IPS-20b (cell line): ENCODE measurements around the gene SGPP2.
"Not testable (repeated sequence)": the region's sequence is repeated elsewhere in the genome, so short reads cannot be mapped to it uniquely, and the experiment has no call there.

Experiments used
- H3K27ac ChIP-seq: one replicate; pipeline ENCODE4 v1.5.1; 2013; ENCODE audit warnings: low read length
- H3K27me3 ChIP-seq: 2 replicates; pipeline ENCODE4 v1.6.1; 2013; ENCODE audit warnings: mild to moderate bottlenecking, low read length, inconsistent platforms; ENCODE audit not compliant: insufficient read depth
- H3K36me3 ChIP-seq: 2 replicates; pipeline ENCODE4 v1.6.1; 2013; ENCODE audit warnings: low read depth, mild to moderate bottlenecking, inconsistent platforms, low read length, moderate library complexity; ENCODE audit not compliant: insufficient read depth
- H3K4me1 ChIP-seq: 2 replicates; pipeline ENCODE4 v1.6.1; 2013; ENCODE audit warnings: mild to moderate bottlenecking, control low read depth, inconsistent platforms, low read length, moderate library complexity; ENCODE audit not compliant: insufficient read depth
- H3K4me3 ChIP-seq: 2 replicates; pipeline ENCODE4 v1.5.1; 2013; ENCODE audit warnings: mild to moderate bottlenecking, low read length, inconsistent platforms
- H3K9ac ChIP-seq: 2 replicates; pipeline ENCODE4 v1.6.1; 2013; ENCODE audit warnings: low read depth, mild to moderate bottlenecking, inconsistent platforms, low read length, moderate library complexity
- H3K9me3 ChIP-seq: 2 replicates; pipeline ENCODE4 v1.6.1; 2013; ENCODE audit warnings: mild to moderate bottlenecking, low read depth, low read length, inconsistent platforms; ENCODE audit not compliant: insufficient read depth

Gene SGPP2

DNA sequence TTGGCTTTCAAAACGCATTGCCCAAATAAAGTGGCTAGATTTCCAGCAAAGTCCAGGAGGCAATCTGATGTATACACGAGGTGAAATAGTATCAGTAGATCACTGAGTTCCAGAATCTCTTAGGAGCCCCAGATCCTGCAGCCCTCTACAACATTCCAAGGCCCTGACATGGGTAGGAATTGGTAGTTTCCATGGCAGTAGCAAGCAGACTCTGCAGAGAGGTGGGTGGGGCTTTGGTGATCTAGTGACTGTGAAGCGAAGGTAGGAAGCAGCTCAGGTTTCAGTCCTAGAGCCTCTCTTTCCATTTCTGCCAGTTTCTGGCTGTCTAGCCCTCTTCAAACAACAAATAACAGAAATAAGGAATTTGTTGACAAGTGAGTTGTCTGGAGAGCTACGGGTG, 13.8 kb upstream of the SGPP2 start:
- peaks cover 4% of the 10 kb centered on the region for H3K4me1 ChIP-seq
- H3K9ac ChIP-seq: no peak overlapping the region
- H3K27ac ChIP-seq: no peak overlapping the region
- H3K4me3 ChIP-seq: peak overlapping the region; percentile 22; the same call in 1 of the 2 replicates
- peaks cover 33% of the 10 kb centered on the region for H3K9me3 ChIP-seq
- H3K36me3 ChIP-seq: no peaks in the 10 kb centered on the region
- no peaks in the 10 kb centered on the region for H3K27me3 ChIP-seq

DNA sequence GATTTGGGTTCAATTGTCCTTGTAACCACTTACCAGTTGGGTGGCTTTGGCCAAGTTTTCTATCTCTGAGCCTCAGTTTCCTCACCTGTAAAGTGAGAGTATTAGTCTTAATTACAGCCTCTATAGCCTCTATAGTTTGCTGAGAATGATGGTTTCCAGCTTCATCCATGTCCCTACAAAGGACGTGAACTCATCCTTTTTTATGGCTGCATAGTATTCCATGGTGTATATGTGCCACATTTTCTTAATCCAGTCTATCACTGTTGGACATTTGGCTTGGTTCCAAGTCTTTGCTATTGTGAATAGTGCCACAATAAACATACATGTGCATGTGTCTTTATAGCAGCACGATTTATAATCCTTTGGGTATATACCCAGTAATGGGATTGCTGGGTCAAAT, 12.0 kb upstream of the SGPP2 start:
- not testable (repeated sequence) for H3K36me3 ChIP-seq, H3K4me3 ChIP-seq, H3K4me1 ChIP-seq, H3K9ac ChIP-seq, H3K27me3 ChIP-seq, H3K27ac ChIP-seq
- peaks cover 37% of the 10 kb centered on the region for H3K9me3 ChIP-seq

DNA sequence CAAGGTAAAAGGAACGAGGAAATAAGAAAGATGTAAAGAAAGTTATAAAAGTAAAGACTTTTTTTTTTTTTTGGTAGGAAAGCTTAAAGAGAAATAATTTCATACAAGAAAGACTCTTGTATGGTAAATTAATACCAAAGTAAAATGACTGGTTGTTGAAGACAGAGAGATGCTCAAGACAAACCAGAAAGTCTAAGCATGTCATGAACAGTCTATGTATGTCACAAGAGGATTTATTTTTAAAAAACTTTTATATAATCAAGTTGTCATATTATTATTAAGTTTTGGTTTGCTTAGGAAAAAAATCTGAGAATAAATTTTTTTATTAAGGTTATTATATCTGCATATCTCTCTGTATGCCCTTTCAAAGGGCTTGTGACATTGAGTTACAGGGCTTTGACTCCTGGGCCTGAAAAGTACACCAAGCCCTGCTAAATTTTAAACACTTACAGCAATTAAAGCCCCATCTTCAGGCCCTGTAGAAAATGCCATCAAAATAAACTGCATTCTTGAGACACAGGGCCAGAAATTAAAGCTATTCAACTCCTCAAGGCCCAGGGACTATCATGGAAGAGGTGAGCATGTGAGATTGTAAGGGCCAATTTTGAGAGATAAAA, 10.9 kb upstream of the SGPP2 start:
- no peak overlapping the region for H3K27ac ChIP-seq
- no peaks in the 10 kb centered on the region for H3K27me3 ChIP-seq
- H3K4me3 ChIP-seq: no peak overlapping the region
- H3K9ac ChIP-seq: no peak overlapping the region
- H3K9me3 ChIP-seq: peaks cover 37% of the 10 kb centered on the region
- peaks cover 4% of the 10 kb centered on the region for H3K4me1 ChIP-seq
- H3K36me3 ChIP-seq: no peaks in the 10 kb centered on the region

DNA sequence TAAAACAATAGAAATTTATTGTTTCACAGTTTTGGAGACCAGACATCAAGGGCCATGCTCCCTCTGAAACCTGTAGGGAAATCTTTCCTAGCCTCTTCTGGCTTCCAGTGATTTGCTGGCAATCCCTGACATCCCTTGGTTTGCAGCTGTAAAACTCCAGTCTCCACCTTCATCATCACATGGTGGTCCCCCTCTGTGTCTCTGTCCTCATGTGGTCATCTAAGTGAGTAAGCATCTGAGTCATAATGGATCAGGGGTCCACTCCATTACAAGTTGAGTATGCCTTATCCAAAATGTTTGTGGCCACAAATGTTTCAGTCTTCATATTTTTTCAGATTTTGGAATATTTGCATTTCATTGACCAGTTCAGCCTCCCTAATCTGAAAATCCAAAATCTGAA, 5.6 kb upstream of the SGPP2 start:
- Histone ChIP-seq H3K4me1 (peaks cover 4% of the 10 kb centered on the region; the same call in 1 of the 2 replicates), H3K27me3 (peaks cover 38% of the 10 kb centered on the region), H3K4me3 (no peak overlapping the region), H3K9ac (no peak overlapping the region), H3K9me3 (peaks cover 20% of the 10 kb centered on the region), H3K36me3 (no peaks in the 10 kb centered on the region), H3K27ac (no peak overlapping the region)

DNA sequence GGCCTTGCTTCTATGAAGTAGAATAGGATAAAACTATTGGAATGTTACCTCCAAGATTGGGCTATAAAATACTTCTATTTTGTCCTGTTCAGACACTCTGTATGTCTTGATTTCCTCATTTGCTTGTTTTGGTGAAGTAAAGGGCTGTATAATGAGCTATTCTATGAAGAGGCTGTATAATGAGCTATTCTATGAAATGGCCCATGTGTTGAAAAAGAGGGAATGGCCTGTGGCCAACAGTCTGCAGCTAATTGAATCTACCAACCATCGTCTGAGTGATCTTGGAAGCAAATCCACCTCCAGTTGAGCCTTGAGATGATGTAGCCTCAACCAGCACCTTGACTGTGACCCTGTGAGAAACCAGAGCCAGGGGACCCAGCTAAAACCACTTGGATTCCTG, 3.8 kb upstream of the SGPP2 start:
- Histone ChIP-seq H3K27ac (no peak overlapping the region), H3K9me3 (peaks cover 4% of the 10 kb centered on the region), H3K4me3 (no peak overlapping the region), H3K27me3 (peaks cover 56% of the 10 kb centered on the region), H3K4me1 (peaks cover 5% of the 10 kb centered on the region; the same call in 1 of the 2 replicates), H3K9ac (no peak overlapping the region), H3K36me3 (no peaks in the 10 kb centered on the region)

DNA sequence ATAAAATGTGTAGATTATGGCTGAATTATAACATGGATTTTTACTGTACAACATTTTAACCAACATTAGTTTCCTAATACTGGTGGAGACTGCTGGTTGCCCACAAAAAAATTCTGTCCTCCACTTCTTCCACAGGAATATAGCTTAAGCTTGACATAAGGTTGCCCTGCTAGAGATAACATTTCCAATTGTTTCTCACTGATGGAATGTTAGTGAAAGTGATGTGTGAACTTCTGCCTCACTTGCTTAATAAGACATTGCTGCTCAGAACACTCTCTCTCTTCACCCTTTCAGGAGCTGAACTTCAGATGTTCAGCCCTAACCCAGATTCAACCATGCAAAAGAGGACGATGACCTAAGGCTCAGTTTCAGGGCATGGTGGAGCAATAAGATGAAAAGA, 2.7 kb upstream of the SGPP2 start:
- H3K4me1 ChIP-seq: peaks cover 5% of the 10 kb centered on the region; the same call in 1 of the 2 replicates
- peaks cover 67% of the 10 kb centered on the region for H3K27me3 ChIP-seq
- H3K9me3 ChIP-seq: no peaks in the 10 kb centered on the region

DNA sequence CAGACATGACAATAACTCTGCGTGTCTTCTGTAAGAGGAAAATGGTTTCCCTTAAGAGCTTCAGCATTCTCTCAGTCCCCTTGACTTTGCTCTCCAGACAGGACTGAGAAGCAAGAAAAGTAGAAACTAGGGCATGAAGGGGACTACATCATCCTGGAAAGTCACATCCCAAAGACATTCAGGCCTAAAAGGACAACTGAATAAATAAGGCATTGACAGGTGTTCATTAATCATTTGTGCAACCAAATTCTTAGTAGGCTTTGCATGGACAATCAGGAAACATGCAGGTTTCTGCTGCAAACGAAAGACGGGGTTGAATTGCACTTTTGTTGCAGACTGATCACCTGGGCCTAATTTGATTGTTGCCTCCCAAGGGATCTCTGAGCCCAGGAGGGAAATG, 1.2 kb upstream of the SGPP2 start:
- H3K27ac ChIP-seq: no peak overlapping the region
- H3K4me1 ChIP-seq: peaks cover 5% of the 10 kb centered on the region; the same call in 1 of the 2 replicates
- H3K9ac ChIP-seq: no peak overlapping the region
- peaks cover 83% of the 10 kb centered on the region for H3K27me3 ChIP-seq
- no peaks in the 10 kb centered on the region for H3K9me3 ChIP-seq
- peak overlapping the region; percentile 73; the same call in 1 of the 2 replicates for H3K4me3 ChIP-seq
- no peaks in the 10 kb centered on the region for H3K36me3 ChIP-seq

More for the DNA sequence above, 2.7 kb upstream of the SGPP2 start:
- H3K27ac ChIP-seq: no peak overlapping the region
- H3K36me3 ChIP-seq: no peaks in the 10 kb centered on the region
- H3K4me3 ChIP-seq: no peak overlapping the region
- no peak overlapping the region for H3K9ac ChIP-seq

DNA sequence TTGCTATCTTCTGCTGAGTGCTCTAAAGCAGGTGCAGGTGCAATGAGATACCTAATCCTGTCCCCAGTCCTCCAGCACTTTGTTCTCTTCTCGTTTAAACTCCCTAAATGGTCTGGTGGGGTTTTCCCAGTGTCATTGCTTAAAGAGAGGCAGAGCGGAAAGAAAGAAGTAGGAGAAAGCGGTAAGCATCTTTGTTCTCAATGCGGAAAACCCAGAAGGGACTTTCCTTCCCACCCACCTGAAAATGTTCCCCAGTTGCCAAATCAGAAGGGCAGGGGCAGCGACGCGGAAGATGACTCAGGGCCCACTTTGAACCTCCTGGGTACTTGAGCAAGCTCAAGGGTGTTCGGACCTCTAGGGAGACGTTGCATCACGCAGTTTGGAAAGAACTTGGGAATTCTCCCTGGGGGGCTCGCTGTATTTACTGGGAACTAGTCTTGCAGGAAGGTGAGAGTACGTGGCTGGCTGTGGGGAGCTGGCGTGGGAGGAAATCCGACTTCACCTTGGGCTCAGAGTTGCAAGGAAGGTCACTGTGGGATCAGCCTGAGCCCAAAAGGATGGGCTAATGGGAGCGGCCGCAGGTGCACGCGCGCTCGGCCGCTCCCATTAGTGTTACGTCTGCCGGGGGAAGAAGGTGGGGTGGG, 589 bp upstream of the SGPP2 start:
- H3K9me3 ChIP-seq: no peaks in the 10 kb centered on the region
- H3K4me3 ChIP-seq: peak overlapping the region; percentile 73
- H3K27ac ChIP-seq: no peak overlapping the region
- no peaks in the 10 kb centered on the region for H3K36me3 ChIP-seq
- H3K27me3 ChIP-seq: peaks cover 88% of the 10 kb centered on the region
- peaks cover 5% of the 10 kb centered on the region; the same call in 1 of the 2 replicates for H3K4me1 ChIP-seq
- H3K9ac ChIP-seq: no peak overlapping the region

DNA sequence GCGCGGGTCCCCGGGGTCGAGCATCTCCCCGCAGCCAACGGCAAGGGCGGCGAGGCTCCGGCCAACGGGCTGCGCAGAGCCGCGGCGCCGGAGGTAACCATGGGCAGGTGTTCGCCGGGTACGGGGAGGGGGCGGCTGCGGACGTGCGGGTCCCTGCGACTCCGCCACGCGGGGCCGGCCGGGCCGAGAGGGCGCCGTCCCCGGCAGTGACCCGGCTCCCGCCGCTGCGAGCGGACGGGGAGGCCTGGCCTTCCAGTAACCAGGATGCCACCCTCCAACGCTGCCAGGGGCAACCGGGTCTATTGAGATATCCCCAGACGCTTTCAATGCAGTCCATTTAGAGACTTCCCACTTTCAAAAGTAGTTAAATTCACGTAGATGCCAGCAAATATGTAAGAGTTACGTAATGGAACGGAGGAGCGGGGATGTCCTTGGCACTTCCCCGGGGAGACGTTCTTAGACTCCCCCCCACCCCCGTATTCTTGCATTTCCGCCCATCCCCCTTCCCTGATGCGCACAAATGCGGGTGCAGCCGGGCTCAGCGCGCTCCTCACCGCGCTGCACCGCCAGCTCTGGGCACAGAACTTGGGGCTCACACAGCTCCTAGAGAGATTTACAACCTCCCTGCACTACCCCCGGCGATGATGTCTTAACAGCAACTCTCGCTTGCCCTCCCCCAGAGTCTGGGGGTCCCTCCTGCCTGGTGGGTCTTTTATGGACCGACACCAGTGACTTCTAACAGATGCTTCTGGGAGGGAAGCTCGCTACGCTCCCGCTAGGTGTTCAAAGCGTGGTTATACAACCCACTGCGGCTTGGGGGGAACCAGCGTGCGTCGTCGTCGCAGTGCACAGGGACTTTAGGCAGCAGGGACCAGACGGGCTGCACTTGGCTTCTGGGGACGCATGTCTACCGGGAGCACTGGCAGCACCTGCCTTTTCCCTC, 657 bp downstream of the SGPP2 start:
- no peak overlapping the region for H3K9ac ChIP-seq
- H3K27me3 ChIP-seq: peaks cover 100% of the 10 kb centered on the region
- no peaks in the 10 kb centered on the region for H3K9me3 ChIP-seq
- H3K4me1 ChIP-seq: peaks cover 5% of the 10 kb centered on the region; the same call in 1 of the 2 replicates
- peak overlapping the region; percentile 73 for H3K4me3 ChIP-seq
- H3K27ac ChIP-seq: no peak overlapping the region
- no peaks in the 10 kb centered on the region for H3K36me3 ChIP-seq

DNA sequence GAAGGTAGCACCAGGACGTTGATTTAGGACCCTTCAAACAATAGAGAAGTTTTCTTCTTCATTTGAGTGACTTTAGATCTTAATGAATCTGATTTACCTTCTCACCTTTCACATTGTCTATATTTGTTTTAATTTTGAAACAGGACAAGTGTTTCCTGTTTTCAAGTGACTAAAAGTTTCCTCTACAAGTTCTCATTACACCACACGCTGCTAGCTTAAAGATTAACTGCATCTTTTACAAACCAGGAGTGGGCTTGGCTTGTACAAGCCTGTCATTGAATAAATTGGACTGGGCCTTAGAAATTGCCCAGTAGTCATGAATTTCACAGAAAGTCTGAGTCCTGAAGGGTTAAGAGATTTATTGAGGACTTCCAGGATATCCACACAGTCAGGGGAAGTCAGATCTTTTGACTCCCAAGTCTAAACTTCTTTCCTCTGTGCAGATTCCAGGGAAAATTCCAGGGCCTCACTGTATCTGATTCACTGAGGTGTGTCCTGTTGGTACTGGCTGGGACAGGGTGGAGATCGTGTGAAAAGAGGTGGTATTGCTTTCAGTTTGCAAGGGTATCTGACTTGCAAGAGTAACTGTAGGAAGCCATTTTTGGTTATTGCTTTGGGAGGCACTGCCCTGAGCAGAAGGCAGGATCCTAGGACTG, 3.4 kb downstream of the SGPP2 start:
- Histone ChIP-seq H3K4me1 (peaks cover 5% of the 10 kb centered on the region; the same call in 1 of the 2 replicates), H3K36me3 (no peaks in the 10 kb centered on the region), H3K27ac (no peak overlapping the region), H3K9ac (no peak overlapping the region), H3K27me3 (peaks cover 100% of the 10 kb centered on the region), H3K9me3 (no peaks in the 10 kb centered on the region), H3K4me3 (no peak overlapping the region)

DNA sequence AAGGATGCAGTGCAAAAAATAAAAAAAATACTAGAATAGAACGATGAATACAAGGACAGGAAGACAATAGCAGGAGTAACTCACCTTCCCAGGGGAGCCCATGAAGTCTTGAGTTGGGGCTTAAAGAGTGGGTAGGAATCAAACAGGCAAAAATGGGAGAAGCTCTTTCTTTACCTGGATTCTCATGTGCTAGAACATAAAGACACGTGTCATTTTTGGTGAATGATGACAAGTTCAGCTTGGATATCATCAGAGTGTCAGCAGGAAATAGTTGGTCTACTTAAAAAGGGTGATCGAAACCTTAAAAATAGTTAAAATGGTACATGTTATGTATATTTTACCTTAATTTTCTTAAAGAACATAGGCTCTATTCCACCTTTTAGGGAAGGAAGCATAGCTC, 5.7 kb downstream of the SGPP2 start:
- Histone ChIP-seq H3K27me3 (peaks cover 96% of the 10 kb centered on the region), H3K4me3 (no peak overlapping the region), H3K27ac (no peak overlapping the region), H3K36me3 (no peaks in the 10 kb centered on the region), H3K9me3 (no peaks in the 10 kb centered on the region), H3K9ac (no peak overlapping the region), H3K4me1 (no peaks in the 10 kb centered on the region)
